GM12873 (cell line): ENCODE results near the gene KRT79.

Experiments used
- CTCF ChIP-seq: IDR thresholded peaks from 2 replicates; pipeline ENCODE4 v1.5.1; 2012; ENCODE audit warnings: low read depth, mild to moderate bottlenecking, moderate library complexity, low read length, control low read depth; ENCODE audit not compliant: insufficient read depth; ENCODE audit errors: missing control alignments

Gene KRT79

GRCh38 chr12:52796839-52797528, 37.1 kb downstream of the KRT79 start:
- no peak for TF ChIP-seq CTCF

DNA sequence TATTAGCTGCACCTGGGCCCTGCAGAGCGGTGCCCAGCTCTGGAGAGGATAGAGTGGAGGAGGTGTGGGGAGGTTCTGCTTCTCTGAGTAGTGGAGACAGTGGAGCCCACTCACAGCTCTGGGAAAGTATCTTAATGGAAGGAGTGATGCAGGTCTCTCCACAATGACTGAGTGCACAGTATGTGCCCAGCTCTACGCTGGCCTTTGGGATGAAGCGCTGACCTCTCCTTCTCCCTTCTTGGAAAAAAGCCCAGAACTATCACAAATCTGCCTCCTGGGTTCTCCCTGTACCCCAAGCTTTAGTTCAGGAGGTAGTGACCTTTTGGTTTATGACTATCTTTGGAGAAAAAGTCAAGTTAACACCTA, 37.7 kb downstream of the KRT79 start:
- no peak for TF ChIP-seq CTCF

DNA sequence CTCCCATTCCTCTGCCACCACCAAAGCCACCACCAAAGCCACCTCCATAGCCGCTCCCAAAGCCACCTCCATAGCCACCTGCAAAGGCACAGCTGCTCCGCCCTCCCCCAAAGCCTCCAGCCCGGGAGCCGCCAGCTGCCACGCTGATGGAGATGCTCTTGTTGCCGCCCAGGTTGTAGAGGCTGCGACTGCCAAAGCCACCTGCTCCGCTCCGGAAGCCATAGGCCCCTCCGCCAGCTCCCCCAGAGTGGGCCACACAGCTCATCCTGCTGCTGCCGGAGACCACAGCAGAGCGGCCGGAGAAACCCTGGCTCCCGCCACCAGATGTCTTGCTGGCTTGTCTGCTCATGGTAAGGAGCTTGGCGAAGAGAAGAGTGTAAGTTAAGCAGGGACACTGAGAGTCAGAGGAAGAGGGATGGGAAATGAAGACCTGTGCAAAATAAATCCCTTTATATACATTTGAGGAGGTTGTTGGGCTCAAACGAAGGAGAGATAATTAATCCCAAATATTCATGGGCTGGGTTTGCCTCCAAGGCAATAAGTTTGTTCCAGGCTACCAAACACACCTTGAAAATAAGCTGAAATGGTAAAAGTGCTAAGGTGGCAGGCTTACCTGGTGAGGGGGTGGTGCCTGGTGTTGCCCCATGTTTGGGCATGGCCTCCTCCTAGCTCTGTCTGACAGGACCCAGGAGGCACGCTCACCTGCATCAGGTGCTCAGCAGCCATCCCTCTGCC, 38.2 kb downstream of the KRT79 start, which contains the start of gene KRT3:
KRT3 (minus strand) TSS at position 424 of the 735 bp plus-strand sequence; CDS start at position 349, 75 bp downstream.
- TF ChIP-seq CTCF = no peak

DNA sequence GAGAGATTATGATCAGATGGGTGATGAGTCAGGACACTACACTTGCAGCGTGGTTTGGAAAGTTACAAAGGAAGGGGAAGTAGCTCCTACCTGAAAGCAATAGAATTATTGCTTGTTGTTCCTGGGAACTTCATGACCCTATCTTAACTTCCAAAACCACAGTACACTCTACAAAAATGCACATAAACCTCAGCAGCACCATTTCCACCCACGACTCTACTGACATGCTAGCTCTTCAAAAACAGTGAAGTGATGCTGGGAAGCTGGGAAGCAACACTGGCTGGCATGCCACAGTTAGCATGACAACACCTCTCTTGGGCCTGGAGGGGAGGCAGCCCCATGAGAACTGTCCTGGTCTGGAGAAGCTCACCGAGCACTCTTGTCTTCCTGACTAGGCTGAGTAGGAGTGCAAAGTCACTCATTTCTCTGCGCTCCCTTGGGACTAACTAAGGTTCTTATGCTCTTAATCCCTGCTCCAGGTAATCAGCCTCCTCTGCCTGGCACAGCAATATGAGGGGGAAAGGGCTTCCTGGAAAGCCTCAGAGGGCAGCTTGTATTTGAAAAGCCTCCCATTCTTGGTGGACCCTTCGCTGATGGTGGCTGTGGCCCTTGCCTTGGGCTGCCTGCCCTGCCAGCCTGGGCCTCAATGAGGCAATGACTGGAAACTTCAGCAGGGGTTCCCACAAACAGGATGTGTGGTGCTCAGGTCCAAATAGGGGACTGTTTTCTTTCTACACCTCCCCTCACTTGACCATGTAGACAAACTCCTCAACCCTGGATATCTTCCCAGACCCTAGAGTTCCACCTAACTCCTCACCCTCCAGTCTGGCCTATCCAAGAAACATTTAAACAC, 39.4 kb downstream of the KRT79 start:
- TF ChIP-seq CTCF = no peak

DNA sequence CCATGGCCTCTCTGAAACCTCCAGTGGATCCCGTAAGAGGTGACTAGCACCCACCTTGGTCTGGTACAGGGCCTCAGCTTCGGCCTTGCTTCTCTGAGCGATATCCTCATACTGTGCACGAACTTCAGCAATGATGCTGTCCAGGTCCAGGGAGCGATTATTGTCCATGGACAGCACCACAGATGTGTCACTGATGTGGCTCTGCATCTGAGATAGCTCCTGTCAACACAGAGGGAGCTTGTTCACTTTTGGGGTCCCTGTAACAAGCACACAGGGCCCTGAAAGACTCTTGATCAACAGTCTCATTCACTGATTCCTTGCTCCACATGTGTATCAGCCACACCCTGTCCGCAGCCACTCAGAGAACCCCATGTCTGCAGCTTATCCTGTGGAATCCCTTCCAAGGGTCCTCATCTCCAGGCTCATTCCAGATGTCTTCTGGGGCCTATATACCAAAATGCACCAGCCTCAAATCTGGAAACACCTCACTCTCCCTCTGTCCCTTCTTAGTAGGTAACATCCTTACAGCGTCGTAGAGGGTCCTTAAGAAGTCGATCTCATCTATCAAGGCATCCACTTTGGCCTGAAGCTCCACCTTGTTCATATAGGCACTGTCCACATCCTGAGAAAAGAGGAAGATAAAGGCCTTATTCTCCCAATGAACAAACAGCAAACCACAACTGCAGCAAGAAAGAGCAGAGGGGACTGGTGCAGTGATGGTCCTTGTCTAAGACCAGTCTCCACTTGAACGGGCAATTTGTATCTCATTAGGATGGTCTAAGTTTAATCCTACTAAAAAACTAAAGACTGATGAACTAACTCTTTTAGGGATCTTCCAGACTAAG, 41.7 kb downstream of the KRT79 start:
- TF ChIP-seq CTCF = no peak

- TF ChIP-seq CTCF = no peak
Measured at GRCh38 chr12:52791271-52792184, 42.6 kb downstream of the KRT79 start.
